HCT116 (cell line): ENCODE data around the gene ADAMTS13. TPM values are rescaled to one million over a fixed set of nuclear protein-coding genes. Genes with fewer than 3 reads are reported as not detected.

Experiments
- ATAC-seq: fragments of 200-7000 bp; cut with Tn5 transposase; 2 replicates; pipeline ENCODE4 v1.9.1; 2020; ENCODE audit warnings: mild to moderate bottlenecking, moderate library complexity
- BruUV-seq: library from RNA; stranded (reverse); fragments of 400-500 nt; replicated peaks from 2 replicates; lab custom pipeline; 2021; lab: Mats Ljungman, UMichigan
- CTCF ChIA-PET: fragments of 300-600 bp; sonication (Branson Sonifier 250); formaldehyde crosslinking; loops from one replicate; lab custom pipeline; 2021; ENCODE audit warnings: antibody characterized with exemption; lab: Charles Lee
- POLR2A ChIA-PET: fragments of 300-600, 350-600 bp; sonication (Branson Sonifier 250); formaldehyde crosslinking; loops from one replicate; lab custom pipeline; 2021; ENCODE audit warnings: antibody characterized with exemption; lab: Charles Lee
- RAD21 ChIA-PET, 2 experiments: fragments of 300-600 bp; sonication (Branson Sonifier 250); formaldehyde crosslinking; loops; one replicate each; lab custom pipeline; 2023; ENCODE audit warnings: low total read pairs in 2 of 2; ENCODE audit not compliant: uncharacterized antibody in 2 of 2, unreplicated experiment in 2 of 2, low non-redundant PET in 1 of 2; lab: Charles Lee
- DNase-seq: peaks from one replicate; pipeline ENCODE4 v3.0.0-alpha.2; 2010; ENCODE audit warnings: low read depth, low spot score
- H2AFZ ChIP-seq: fragments of 200-600 bp; shearing (Covaris generic), sonication (generic); 2 replicates; pipeline ENCODE4 v1.6.1; 2017; ENCODE audit warnings: low read depth, mixed run types, mixed read lengths, antibody characterized with exemption, low read length; ENCODE audit not compliant: poor library complexity, severe bottlenecking
- H3K27ac ChIP-seq: 2 replicates; pipeline ENCODE4 v1.5.1; 2012; ENCODE audit warnings: low read depth, low read length
- H3K27me3 ChIP-seq: fragments of 200-600 bp; sonication (generic); 2 replicates; pipeline ENCODE4 v1.6.1; 2016; ENCODE audit warnings: mixed run types, low read length, mixed read lengths; ENCODE audit not compliant: insufficient read depth
- H3K36me3 ChIP-seq, 2 experiments: fragments of 200-500 bp in 1 of 2; fragments of 200-600 bp in 1 of 2; sonication (Bioruptor generic) in 1 of 2; sonication (generic) in 1 of 2; 2 replicates each; pipeline versions ENCODE4 v1.5.1 to v1.6.1; 2014 to 2016; ENCODE audit warnings: low read length in 2 of 2, inconsistent platforms in 1 of 2, mixed read lengths in 1 of 2, mixed run types in 1 of 2; ENCODE audit not compliant: insufficient read depth in 2 of 2, control insufficient read depth in 1 of 2
- H3K4me1 ChIP-seq, 2 experiments: fragments of 200-600 bp in 1 of 2; sonication (generic) in 1 of 2; 2 replicates each; pipeline versions ENCODE4 v1.5.1 to v1.6.1; 2012 to 2017; ENCODE audit warnings: low read length in 2 of 2, inconsistent platforms in 1 of 2, mild to moderate bottlenecking in 1 of 2, mixed read lengths in 1 of 2, mixed run types in 1 of 2, moderate library complexity in 1 of 2; ENCODE audit not compliant: insufficient read depth in 2 of 2, control insufficient read depth in 1 of 2
- H3K4me2 ChIP-seq: fragments of 200-600 bp; sonication (generic); 2 replicates; pipeline ENCODE4 v1.6.1; 2017; ENCODE audit warnings: mixed run types, low read length, mixed read lengths
- H3K4me3 ChIP-seq, 2 experiments: fragments of 200-600 bp in 1 of 2; sonication (generic) in 1 of 2; replicated peaks in 1 of 2; 2 replicates each; pipeline ENCODE4 v1.5.1; 2011 to 2016; ENCODE audit warnings: low read length in 2 of 2, control low read depth in 1 of 2, low read depth in 1 of 2, mild to moderate bottlenecking in 1 of 2, mixed read lengths in 1 of 2, mixed run types in 1 of 2
- H3K79me2 ChIP-seq: fragments of 200-600 bp; sonication (generic); 2 replicates; pipeline ENCODE4 v1.6.1; 2017; ENCODE audit warnings: mild to moderate bottlenecking, mixed run types, low read length, moderate library complexity, mixed read lengths; ENCODE audit not compliant: insufficient read depth
- H3K9ac ChIP-seq: fragments of 200-600 bp; sonication (generic); 2 replicates; pipeline ENCODE4 v1.6.1; 2016; ENCODE audit warnings: low read length, mixed read lengths
- H3K9me2 ChIP-seq: fragments of 200-600 bp; sonication (generic), shearing (Covaris generic); 2 replicates; pipeline ENCODE4 v1.6.1; 2017; ENCODE audit warnings: mixed run types, mild to moderate bottlenecking, moderate library complexity; ENCODE audit not compliant: insufficient read depth
- H3K9me3 ChIP-seq, 2 experiments: fragments of 200-500 bp in 1 of 2; fragments of 200-600 bp in 1 of 2; sonication (Bioruptor generic) in 1 of 2; sonication (generic) in 1 of 2; 2 replicates each; pipeline ENCODE4 v1.6.1; 2014 to 2017; ENCODE audit warnings: low read length in 2 of 2, mixed read lengths in 2 of 2, inconsistent platforms in 1 of 2, low read depth in 1 of 2, mild to moderate bottlenecking in 1 of 2, mixed run types in 1 of 2, moderate library complexity in 1 of 2; ENCODE audit not compliant: control insufficient read depth in 1 of 2, insufficient read depth in 1 of 2
- H4K20me1 ChIP-seq: fragments of 200-600 bp; sonication (generic), shearing (Covaris generic); 2 replicates; pipeline ENCODE4 v1.6.1; 2017; ENCODE audit warnings: mixed run types, mild to moderate bottlenecking, moderate library complexity; ENCODE audit not compliant: insufficient read depth
- ATF3 ChIP-seq: IDR thresholded peaks from 2 replicates; pipeline ENCODE4 v1.6.1; 2012
- CEBPB ChIP-seq: IDR thresholded peaks from 2 replicates; pipeline ENCODE4 v1.6.1; 2012; ENCODE audit warnings: low read depth
- EGR1 ChIP-seq: IDR thresholded peaks from 2 replicates; pipeline ENCODE4 v1.6.1; 2012; ENCODE audit warnings: low read depth
- ELF1 ChIP-seq: IDR thresholded peaks from 2 replicates; pipeline ENCODE4 v1.6.1; 2012; ENCODE audit warnings: low read depth, borderline replicate concordance
- EZH2 ChIP-seq: fragments of 200-600 bp; sonication (generic); IDR thresholded peaks from 2 replicates; pipeline ENCODE4 v1.6.1; 2017; ENCODE audit warnings: antibody characterized with exemption, mixed run types
- EZH2phosphoT487 ChIP-seq: fragments of 200-600 bp; IDR thresholded peaks from 2 replicates; pipeline ENCODE4 v1.6.1; 2018; ENCODE audit warnings: antibody characterized with exemption, borderline replicate concordance
- FOSL1 ChIP-seq: IDR thresholded peaks from 2 replicates; pipeline ENCODE4 v1.6.1; 2012; ENCODE audit warnings: low read depth
- JUND ChIP-seq: IDR thresholded peaks from 2 replicates; pipeline ENCODE4 v1.6.1; 2012
- POLR2A ChIP-seq: IDR thresholded peaks from 2 replicates; pipeline ENCODE4 v1.7.0; 2011; ENCODE audit warnings: borderline replicate concordance; ENCODE audit not compliant: insufficient read depth, insufficient read length; ENCODE audit errors: extremely low read depth
- POLR2AphosphoS5 ChIP-seq: IDR thresholded peaks from 2 replicates; pipeline ENCODE4 v1.6.1; 2011; ENCODE audit warnings: mild to moderate bottlenecking, low read depth, low read length, moderate library complexity
- RAD21 ChIP-seq: IDR thresholded peaks from 2 replicates; pipeline ENCODE4 v1.6.1; 2012; ENCODE audit warnings: low read depth, mild to moderate bottlenecking
- REST ChIP-seq: IDR thresholded peaks from 2 replicates; pipeline ENCODE4 v1.6.1; 2012; ENCODE audit warnings: low read depth
- SIN3A ChIP-seq: IDR thresholded peaks from 2 replicates; pipeline ENCODE4 v1.6.1; 2012; ENCODE audit warnings: low read depth
- SP1 ChIP-seq: IDR thresholded peaks from 2 replicates; pipeline ENCODE4 v1.6.1; 2012; ENCODE audit warnings: low read depth
- SRF ChIP-seq: IDR thresholded peaks from 2 replicates; pipeline ENCODE4 v1.6.1; 2012; ENCODE audit warnings: low read depth
- TCF7L2 ChIP-seq: IDR thresholded peaks from 2 replicates; pipeline ENCODE4 v1.7.0; 2011; ENCODE audit warnings: borderline replicate concordance, inconsistent platforms; ENCODE audit not compliant: insufficient read depth, insufficient read length; ENCODE audit errors: extremely low read depth
- YY1 ChIP-seq: IDR thresholded peaks from 2 replicates; pipeline ENCODE4 v1.6.1; 2011; ENCODE audit warnings: low read length, low read depth, moderate library complexity, mild to moderate bottlenecking; ENCODE audit not compliant: insufficient replicate concordance; ENCODE audit errors: extremely low read depth
- ZFX ChIP-seq: fragments of 450-650 bp; IDR thresholded peaks from 2 replicates; pipeline ENCODE4 v1.6.1; 2017
- ZNF274 ChIP-seq: fragments of 200-500 bp; sonication (Bioruptor generic); IDR thresholded peaks from 2 replicates; pipeline ENCODE4 v1.6.1; 2014; ENCODE audit warnings: mild to moderate bottlenecking, low read depth, low read length, inconsistent platforms
- intact Hi-C: fragments of 100-400 bp; cut with micrococcal nuclease; formaldehyde crosslinking; loops from 2 replicates; pipeline ENCODE4 v1.10.0; 2022
- total RNA-seq: library from RNA; stranded (reverse); gene quantifications from one replicate; pipeline ENCODE4 v1.2.1, GENCODE V29; 2021; ENCODE audit not compliant: unreplicated experiment
- TF ChIP-seq, protein P1 (sequence below): IDR thresholded peaks from 2 replicates; pipeline ENCODE4 v1.6.1; 2012

Gene ADAMTS13
- total RNA-seq, 1 experiment from 2014 or later = 9.2 TPM

DNA sequence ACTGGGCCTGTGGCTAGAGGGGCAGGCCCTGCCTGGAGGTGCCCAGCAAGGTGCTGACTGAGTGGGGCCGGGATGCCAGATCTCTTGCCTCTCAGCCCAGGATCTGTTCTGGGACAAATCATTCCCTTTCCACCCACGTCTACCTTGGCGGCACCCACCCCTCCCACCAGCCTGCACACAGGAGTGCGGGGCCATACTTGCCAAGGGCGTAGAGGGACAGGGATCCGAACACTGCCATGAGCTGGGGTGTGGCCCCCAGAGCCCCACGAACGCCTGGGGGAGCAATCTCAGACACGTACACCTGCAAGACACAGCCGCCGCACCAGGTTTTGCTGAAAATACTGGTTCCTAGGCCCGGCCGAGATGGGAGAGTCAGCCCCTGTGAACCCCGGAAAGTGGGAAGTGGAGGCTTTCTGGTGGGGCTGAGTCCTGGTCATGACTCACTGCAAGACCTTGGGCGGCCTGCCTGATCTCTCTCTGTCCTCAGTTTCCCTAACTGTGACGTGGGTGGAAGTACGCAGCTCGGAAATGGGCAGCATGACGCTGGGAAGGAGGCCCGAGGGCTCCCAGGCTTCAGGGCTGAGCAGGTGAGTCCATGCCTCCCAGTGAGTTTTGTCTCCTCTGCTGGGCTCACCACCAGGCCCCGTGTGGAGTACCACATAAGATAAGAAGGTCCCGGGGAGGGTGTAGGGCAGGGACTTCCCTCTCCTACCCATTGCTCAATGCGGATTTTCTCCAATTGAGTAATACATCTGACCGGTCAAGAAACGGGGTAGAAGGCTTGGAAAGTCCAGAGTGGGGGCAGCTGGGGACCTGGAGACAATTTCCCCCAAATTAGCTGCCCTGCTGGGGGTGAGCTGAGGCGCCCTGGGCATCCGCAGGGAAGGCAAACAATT is 54.1 kb downstream of the ADAMTS13 start:
- ATAC-seq = no peak
- H3K27me3 ChIP-seq = no peaks in the 10 kb centered on the region
- peaks cover 13 to 21% of the 10 kb centered on the region in 2 experiments; a peak in 3 of 4 replicates for H3K4me1 ChIP-seq
- H3K4me3 ChIP-seq = no peak overlapping the region
- H3K79me2 ChIP-seq = peaks cover 6% of the 10 kb centered on the region; the same call in 1 of the 2 replicates
- TF ChIP-seq SIN3A = no peak
- TF ChIP-seq ELF1 = no peak
- TF ChIP-seq POLR2A = no peak
- TF ChIP-seq TCF7L2 = no peak
- no peak for TF ChIP-seq RAD21
- TF ChIP-seq EZH2phosphoT487 = no peak
- no peak for TF ChIP-seq ATF3
- no peak for TF ChIP-seq ZNF274
- TF ChIP-seq ZFX = no peak
- TF ChIP-seq SRF = no peak
- no peak for TF ChIP-seq POLR2AphosphoS5
- TF ChIP-seq EGR1 = no peak
- no peak for TF ChIP-seq FOSL1
- TF ChIP-seq, protein P1, sequence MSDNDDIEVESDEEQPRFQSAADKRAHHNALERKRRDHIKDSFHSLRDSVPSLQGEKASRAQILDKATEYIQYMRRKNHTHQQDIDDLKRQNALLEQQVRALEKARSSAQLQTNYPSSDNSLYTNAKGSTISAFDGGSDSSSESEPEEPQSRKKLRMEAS = no peak
- no peak for TF ChIP-seq REST
- TF ChIP-seq SP1 = no peak
- TF ChIP-seq YY1 = no peak
- TF ChIP-seq EZH2 = no peak
- TF ChIP-seq CEBPB = no peak
- TF ChIP-seq JUND = no peak
- H2AFZ ChIP-seq = no peak overlapping the region
- H3K9me2 ChIP-seq = no peaks in the 10 kb centered on the region
- H3K36me3 ChIP-seq = no peaks in the 10 kb centered on the region
- no peaks in the 10 kb centered on the region for H4K20me1 ChIP-seq
- H3K9me3 ChIP-seq = no peaks in the 10 kb centered on the region
- DNase-seq = no peak
- no TSS peak for BruUV-seq
- H3K9ac ChIP-seq = no peak overlapping the region
- no peak overlapping the region for H3K4me2 ChIP-seq
- ChIA-PET POLR2A (no interaction called here), RAD21 (no interaction called here), CTCF (no interaction called here)
- no peak overlapping the region for H3K27ac ChIP-seq
- intact Hi-C loops = no loop called here
